Measurements from ENCODE around the gene C2orf76. TPM values are rescaled to one million over a fixed set of nuclear protein-coding genes. Genes with fewer than 3 reads are reported as not detected.

The C2orf76 gene
- total and polyA plus RNA-seq, 2 of the 4 experiments (the other 2 are of a cell fraction): 10.6 to 12.6 TPM

- Histone ChIP-seq H3K27me3 (ENCODE audit: control insufficient read depth, insufficient read depth, low read length) (peaks cover 2% of the 10 kb centered on the region), H4K91ac (ENCODE audit: insufficient read depth, low read depth, low read length) (no peak overlapping the region), H2BK20ac (ENCODE audit: low read depth, low read length) (no peak overlapping the region), H3K9me1 (ENCODE audit: insufficient read depth, low read length) (no peaks in the 10 kb centered on the region), H2AK5ac (ENCODE audit: low read depth, low read length) (no peak overlapping the region), H2AK9ac (replicated peaks; ENCODE audit: low read depth, low read length, poor library complexity) (no peak overlapping the region), H3K4me3 (ENCODE audit: insufficient read depth, low read depth, low read length) (no peak overlapping the region), H2BK15ac (ENCODE audit: low read depth, low read length) (no peak overlapping the region), H3K27ac (ENCODE audit: insufficient read depth, low read length) (no peak overlapping the region), H3K23ac (ENCODE audit: low read depth, low read length) (no peak overlapping the region), H3K4me1 (ENCODE audit: control insufficient read depth, insufficient read depth, low read length) (no peaks in the 10 kb centered on the region), H4K8ac (ENCODE audit: low read depth in 2 of 2, low read length in 2 of 2) (no peak overlapping the region), H4K5ac (ENCODE audit: low read depth, low read length) (no peak overlapping the region), H3K4ac (ENCODE audit: low read depth, low read length) (no peak overlapping the region), H3K56ac (ENCODE audit: extremely low read depth, insufficient read depth, low read length) (no peak overlapping the region), H3K36me3 (ENCODE audit: control insufficient read depth, insufficient read depth, low read length) (no peaks in the 10 kb centered on the region), H3K4me2 (ENCODE audit: low read depth, low read length) (no peak overlapping the region), H3K14ac (replicated peaks; ENCODE audit: low read depth, low read length) (no peak overlapping the region), H2AFZ (replicated peaks; ENCODE audit: low read length, poor library complexity) (no peak overlapping the region), H2BK5ac (ENCODE audit: low read depth, low read length, poor library complexity, severe bottlenecking) (no peak overlapping the region), H3K9ac (ENCODE audit: low read depth, low read length) (no peak overlapping the region), H3K18ac (ENCODE audit: low read depth, low read length) (no peak overlapping the region), H3K79me1 (ENCODE audit: low read depth in 1 of 2, low read length in 2 of 2) (no peaks in the 10 kb centered on the region), H2BK120ac (ENCODE audit: low read depth, low read length) (no peak overlapping the region), H3K9me3 (ENCODE audit: control insufficient read depth, insufficient read depth, low read length) (no peaks in the 10 kb centered on the region), H4K20me1 (ENCODE audit: insufficient read depth, low read length) (no peaks in the 10 kb centered on the region)
- TF ChIP-seq ELK1 (IDR thresholded peaks at IDR 0.05; ENCODE audit: borderline replicate concordance, low read depth, low read length) (no peak), CTCF (conservative IDR thresholded peaks at IDR 0.05; ENCODE audit: low read depth, low read length) (no peak)
- CTCF ChIA-PET: no interaction called here
- POLR2A ChIA-PET (ENCODE audit: unreplicated experiment): no interaction called here
- in situ Hi-C loops (cut with MboI; ENCODE audit: low sequenced_read_pairs): no loop called here
- ATAC-seq (ENCODE audit: low read depth) (no peak), DNase-seq (no peak)
- intact Hi-C loops (cut with micrococcal nuclease): no loop called here
- BruUV-seq (replicated peaks): no TSS peak
- dilution Hi-C loops (cut with HindIII; ENCODE audit: low sequenced_read_pairs, unreplicated experiment): no loop called here
- no CpG with 5 or more reads among the region's 4 CpGs for WGBS, 2 experiments (ENCODE audit: extremely low coverage in 2 of 2, insufficient read length in 1 of 2)
Measured at GRCh38 chr2:119384971-119385370, 18.3 kb upstream of the C2orf76 start.
